Measurements from ENCODE around the gene CUTC. TPM values are rescaled to one million over a fixed set of nuclear protein-coding genes. Genes with fewer than 3 reads are reported as not detected.
A peak's percentile ranks its signal among the peaks of the same experiment; 100 is the strongest.

CUTC gene
- total RNA-seq, 1 experiment from 2014 or later = 21.6 TPM

GRCh38 chr10:99731306-99732032 is 565 bp upstream of the CUTC start:
- H3K27me3 Mint-ChIP-seq (ENCODE audit: low read depth) = no peaks in the 10 kb centered on the region
- peak overlapping the region; percentile 93 for H3K9ac ChIP-seq (ENCODE audit: extremely low read depth, insufficient read length, low read length)
- H3K4me2 ChIP-seq (ENCODE audit: insufficient read depth, insufficient read length, low read length) = peak overlapping the region; percentile 52
- H2AFZ ChIP-seq (ENCODE audit: low read length) = peak overlapping the region; percentile 85
- no peak overlapping the region for H2BK12ac ChIP-seq (ENCODE audit: insufficient read length, low read depth, low read length)
- H3K9me3 Mint-ChIP-seq = no peaks in the 10 kb centered on the region; a peak in 1 of 5 replicates
- DNase-seq = no peak
- H4K91ac ChIP-seq (ENCODE audit: insufficient read length, low read depth, low read length) = no peak overlapping the region
- no peak overlapping the region for H2AK5ac ChIP-seq (ENCODE audit: insufficient read length, low read length)
- no peaks in the 10 kb centered on the region for H3K23me2 ChIP-seq (ENCODE audit: insufficient read length, low read depth, low read length, poor library complexity, severe bottlenecking)
- H4K8ac ChIP-seq (replicated peaks; ENCODE audit: insufficient read length, low read depth, low read length) = no peak overlapping the region
- H3K18ac ChIP-seq (ENCODE audit: insufficient read length, low read depth, low read length) = peak overlapping the region; percentile 64
- no peak overlapping the region for H3T11ph ChIP-seq (ENCODE audit: low read length)
- WGBS (ENCODE audit: extremely low coverage, insufficient read length, low lambda C conversion rate) = no CpG with 5 or more reads among the region's 16 CpGs
- H3K36me3 Mint-ChIP-seq (ENCODE audit: insufficient read depth in 1 of 3, low read depth in 3 of 3) = peaks cover 13 to 35% (median 27%) of the 10 kb centered on the region in 3 experiments; a peak in 6 of 7 replicates
- peaks cover 8 to 14% of the 10 kb centered on the region in 2 experiments for H3K4me1 Mint-ChIP-seq
- no peak overlapping the region for H2BK5ac ChIP-seq (ENCODE audit: insufficient read length, low read length)
- H4K5ac ChIP-seq (ENCODE audit: insufficient read length, low read depth, low read length) = no peak overlapping the region
- no peak overlapping the region for H2BK20ac ChIP-seq (ENCODE audit: low read depth, low read length, poor library complexity, severe bottlenecking)
- H3K4me1 ChIP-seq (ENCODE audit: insufficient read depth, low read length) = no peaks in the 10 kb centered on the region
- H3K4ac ChIP-seq (ENCODE audit: low read depth, low read length) = no peak overlapping the region
- H2BK120ac ChIP-seq (ENCODE audit: low read depth, low read length, poor library complexity, severe bottlenecking) = no peak overlapping the region
- H3K23ac ChIP-seq (ENCODE audit: insufficient read length, low read depth, low read length) = no peak overlapping the region
- H3K27me3 ChIP-seq (ENCODE audit: insufficient read depth, low read length) = no peaks in the 10 kb centered on the region
- H2BK15ac ChIP-seq (ENCODE audit: low read depth, low read length) = no peak overlapping the region
- no peak for TF ChIP-seq CTCF (conservative IDR thresholded peaks at IDR 0.05)
- no peak overlapping the region for H3K27ac ChIP-seq (ENCODE audit: insufficient read length, low read depth, low read length)
- no peaks in the 10 kb centered on the region for H3K79me1 ChIP-seq (ENCODE audit: insufficient read depth, low read depth, low read length, poor library complexity, severe bottlenecking)
- peak overlapping the region; percentile 95 to 99 (median 99) for H3K27ac Mint-ChIP-seq
- no peaks in the 10 kb centered on the region for H4K20me1 ChIP-seq (ENCODE audit: control insufficient read depth, insufficient read depth, insufficient read length)
- H3K79me2 ChIP-seq (ENCODE audit: insufficient read depth, low read length) = no peaks in the 10 kb centered on the region
- H3K14ac ChIP-seq (ENCODE audit: insufficient read depth, low read length) = peak overlapping the region; percentile 83
- peak overlapping the region; percentile 99 for H3K4me3 Mint-ChIP-seq
- H3K9me3 ChIP-seq (ENCODE audit: control insufficient read depth, low read depth, low read length) = no peaks in the 10 kb centered on the region
- H3K56ac ChIP-seq (ENCODE audit: insufficient read length, low read depth, low read length) = no peak overlapping the region

Data from H9 (cell line).